HFF-Myc (cell line): ENCODE measurements around the gene EPHA2.

Experiments
- DNase-seq: peaks from one replicate; pipeline ENCODE4 v3.0.0-alpha.2; 2011; ENCODE audit warnings: low read depth; ENCODE audit errors: extremely low read depth
- H3K4me3 ChIP-seq: replicated peaks from 2 replicates; pipeline ENCODE4 v1.5.1; 2011; ENCODE audit warnings: low read depth, mild to moderate bottlenecking, control low read depth, low read length
- CTCF ChIP-seq: IDR thresholded peaks from 2 replicates; pipeline ENCODE4 v1.5.1; 2012; ENCODE audit warnings: mild to moderate bottlenecking, low read depth, low read length, control low read depth; ENCODE audit errors: missing control alignments

The EPHA2 gene

DNA sequence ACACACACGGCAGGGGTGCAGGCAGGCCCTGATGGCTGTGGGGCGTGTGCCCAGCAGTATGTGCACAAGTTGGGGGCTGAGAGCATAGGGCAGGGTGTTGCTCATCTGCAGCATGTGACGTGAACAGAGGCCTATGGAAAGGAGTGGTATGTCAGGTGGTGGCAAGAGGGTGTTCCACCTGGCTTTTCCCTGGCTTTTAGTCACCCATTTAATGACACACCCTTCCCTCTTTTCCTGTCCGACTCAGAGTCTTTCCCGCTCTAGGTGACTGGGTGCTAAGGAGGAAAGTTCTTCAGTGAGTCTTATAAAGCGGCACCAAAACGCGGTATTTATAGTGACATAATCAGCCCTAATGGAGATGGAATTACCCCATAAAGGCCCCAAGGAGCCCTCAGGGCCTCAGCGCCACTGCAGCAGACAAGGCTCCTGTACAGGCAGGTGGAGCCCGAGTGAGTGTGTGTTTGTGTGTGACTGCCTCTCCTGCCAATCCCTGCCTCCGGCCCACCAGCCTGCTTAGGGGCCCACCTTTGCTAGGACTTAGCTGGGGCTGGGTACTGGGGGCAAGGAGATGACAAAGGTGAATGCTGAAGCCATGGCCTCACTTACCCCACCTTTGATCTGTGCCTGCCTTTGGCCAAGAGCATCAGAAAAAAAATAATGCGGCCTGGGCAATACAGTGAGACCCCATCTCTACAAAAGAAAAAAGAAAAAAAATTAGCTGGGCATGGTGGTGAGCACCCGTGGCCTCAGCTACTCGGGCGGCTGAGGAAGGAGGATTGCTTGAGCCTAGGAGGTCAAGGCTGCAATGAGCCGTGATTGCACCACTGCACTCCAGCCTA lies 3.3 kb upstream of the EPHA2 start:
- no peak overlapping the region for H3K4me3 ChIP-seq
- DNase-seq, result no peak
- no peak for TF ChIP-seq CTCF

- TF ChIP-seq CTCF, result no peak
- no peak for DNase-seq
- no peak overlapping the region for H3K4me3 ChIP-seq
Measured at GRCh38 chr1:16158025-16158424, 2.2 kb upstream of the EPHA2 start.

DNA sequence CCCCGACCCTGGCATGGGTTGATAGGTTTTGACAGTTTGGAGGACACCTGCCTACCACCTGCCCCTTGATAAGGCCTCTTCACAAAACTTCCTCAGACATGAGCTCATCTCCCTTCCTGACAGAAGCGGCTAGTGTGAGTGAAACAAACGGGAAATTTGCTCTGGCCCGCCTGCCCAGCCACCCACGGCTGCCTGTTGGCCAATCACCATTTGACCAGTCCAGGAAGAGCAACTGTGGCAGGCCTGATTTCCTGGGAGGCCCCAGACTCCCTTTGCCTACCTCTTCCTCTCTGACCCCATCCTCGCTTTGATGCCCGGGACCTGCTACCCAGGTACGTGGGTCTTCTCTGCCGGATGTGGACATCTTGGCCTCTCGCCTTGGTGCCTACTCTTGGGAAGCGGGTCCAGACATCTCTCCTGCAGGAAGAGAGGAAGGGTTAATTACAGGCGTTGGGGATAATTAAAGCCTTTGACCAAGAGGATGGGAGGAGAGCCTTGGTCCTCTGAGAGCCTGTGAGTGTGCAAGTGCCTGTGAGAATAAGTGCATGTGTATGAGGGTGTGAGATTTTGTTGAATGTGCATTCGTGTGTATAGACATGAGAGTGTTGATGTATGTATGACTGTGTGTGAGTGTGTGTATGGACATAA lies 1.1 kb upstream of the EPHA2 start:
- DNase-seq, result no peak
- H3K4me3 ChIP-seq, result 0 out of 2 replicates have a peak overlapping the region, but pooled peaks have one; percentile 1
- TF ChIP-seq CTCF, result no peak

DNA sequence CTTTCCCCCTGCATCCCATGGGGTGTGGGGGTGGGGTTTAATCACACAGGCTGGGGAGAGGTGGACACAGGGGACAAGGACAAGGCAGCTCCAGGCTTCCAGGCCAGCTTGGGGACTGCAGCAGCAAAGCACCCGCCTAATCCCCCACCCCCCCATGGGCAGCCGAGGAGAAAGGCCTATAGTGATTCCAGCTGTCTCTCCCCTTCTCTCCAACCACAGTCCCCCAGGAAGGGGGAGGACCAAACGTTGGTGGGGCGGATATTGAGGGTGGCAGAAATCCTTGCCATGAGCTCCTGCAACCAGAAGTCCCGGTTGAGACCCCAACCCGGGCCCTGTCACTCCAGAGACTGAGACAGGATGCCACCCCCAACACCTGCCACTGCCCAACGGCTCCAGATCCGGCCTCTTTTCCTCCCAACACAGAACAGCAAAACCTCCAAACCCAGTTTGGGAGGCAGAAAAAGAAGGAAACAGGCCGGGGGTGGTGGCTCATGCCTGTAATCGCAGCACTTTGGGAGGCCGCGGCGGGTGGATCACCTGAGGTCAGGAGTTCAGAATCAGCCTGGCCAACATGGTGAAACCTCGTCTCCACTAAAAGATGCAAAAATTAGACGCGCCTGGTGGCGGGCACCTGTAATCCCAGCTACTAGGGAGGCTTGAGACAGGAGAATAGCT lies 1.7 kb downstream of the EPHA2 start:
- DNase-seq, result no peak
- TF ChIP-seq CTCF, result no peak
- peak overlapping the region; percentile 74 for H3K4me3 ChIP-seq

DNA sequence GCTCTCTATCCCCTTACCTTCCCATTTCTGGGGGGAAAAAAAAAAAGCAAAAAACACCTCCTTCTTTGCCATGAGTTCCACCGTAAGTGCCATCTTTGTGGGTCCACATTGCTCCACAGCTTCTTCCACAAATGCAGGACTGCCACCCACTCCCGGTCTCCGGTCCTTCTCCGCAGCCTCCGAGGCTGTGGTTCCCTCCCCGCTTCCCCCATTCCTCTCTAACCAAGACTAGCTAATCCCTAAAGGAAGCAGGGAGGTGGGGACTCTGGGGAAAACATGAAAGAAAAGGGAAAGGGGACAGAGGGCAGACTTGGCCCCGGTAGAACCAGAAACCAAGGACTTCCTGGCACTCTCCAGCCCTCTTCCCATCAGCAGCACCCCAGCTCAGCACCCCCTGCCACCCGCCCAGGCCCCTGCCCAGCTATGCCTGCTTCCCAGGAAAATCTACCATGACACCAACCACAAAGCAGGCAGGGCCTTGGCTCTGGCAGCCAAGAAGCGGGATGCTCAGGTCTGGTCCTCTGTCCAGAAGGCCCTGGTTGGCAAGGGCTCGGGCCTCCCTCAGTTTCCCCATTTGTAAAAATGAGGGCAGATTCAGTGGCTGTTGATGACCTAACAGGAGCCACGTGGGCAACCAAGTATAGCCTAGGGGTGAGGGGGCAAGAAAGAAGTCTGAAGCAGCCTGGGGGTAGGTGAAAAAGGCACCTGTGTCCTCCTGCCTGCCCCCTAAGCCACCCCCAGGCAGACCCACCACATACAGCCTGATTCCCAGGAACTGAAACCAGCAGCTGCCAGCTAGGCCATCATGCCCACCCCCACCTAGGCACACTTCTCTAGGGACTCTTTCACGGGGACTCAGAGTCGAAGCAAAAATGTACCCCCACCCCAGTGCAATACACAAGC lies 2.5 kb downstream of the EPHA2 start:
- no peak for DNase-seq
- TF ChIP-seq CTCF, result no peak
- peak overlapping the region; percentile 74 for H3K4me3 ChIP-seq

GRCh38 chr1:16152481-16153087 lies 3.3 kb downstream of the EPHA2 start:
- DNase-seq, result no peak
- peak overlapping the region; percentile 74 for H3K4me3 ChIP-seq
- no peak for TF ChIP-seq CTCF
